NCI-H187 (cell line): ENCODE measurements around the gene PITPNM3.
"Not testable (repeated sequence)": the region's sequence is repeated elsewhere in the genome, so short reads cannot be mapped to it uniquely, and the experiment has no call there.

Experiments
- DNase-seq, 2 experiments: peaks; one replicate each; lab custom pipeline; 2025; lab: John Stamatoyannopoulos, UW

Gene PITPNM3

GRCh38 chr17:6574687-6575595 lies 18.6 kb upstream of the PITPNM3 start:
- DNase-seq = no peak

- no peak for DNase-seq
Measured at GRCh38 chr17:6573982-6574686, 17.8 kb upstream of the PITPNM3 start.

DNA sequence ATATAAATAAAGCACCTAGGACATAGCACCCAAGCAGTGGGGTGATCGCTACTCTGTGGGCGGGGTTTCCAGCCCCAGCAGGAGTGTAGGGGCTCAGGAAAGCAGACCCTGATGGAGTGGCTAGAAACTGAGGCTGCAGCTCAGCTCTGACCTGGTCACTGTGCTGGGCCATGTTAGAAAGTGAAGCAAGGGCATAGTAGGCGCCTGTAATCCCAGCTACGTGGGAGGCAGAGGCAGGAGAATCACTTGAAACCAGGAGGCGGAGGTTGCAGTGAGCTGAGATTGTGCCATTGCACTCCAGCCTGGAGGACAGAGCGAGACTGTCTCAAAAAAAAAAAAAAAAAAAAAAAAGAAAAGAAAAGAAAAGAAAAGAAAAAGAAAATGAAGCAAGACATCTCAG lies 17.1 kb upstream of the PITPNM3 start:
- DNase-seq = not testable (repeated sequence)

DNA sequence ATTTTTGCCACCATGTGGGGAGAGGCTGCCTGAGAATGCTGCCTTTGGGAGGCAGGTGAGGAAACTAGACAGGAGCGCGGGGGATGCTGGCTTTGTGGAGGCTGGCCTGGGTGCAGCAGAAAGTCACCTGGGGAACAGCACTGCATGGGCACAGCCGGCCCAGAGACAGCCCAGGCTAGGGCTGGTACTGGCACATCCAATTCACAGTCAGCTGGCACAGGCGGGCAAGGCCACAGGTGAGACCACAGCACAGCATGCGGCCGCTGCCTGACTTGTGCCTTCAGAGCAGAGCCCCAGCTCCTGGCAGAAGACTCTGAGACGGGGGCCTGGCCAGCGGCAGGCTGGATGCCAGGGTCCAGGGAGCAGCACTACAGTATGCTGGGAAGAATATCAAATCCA lies 16.6 kb upstream of the PITPNM3 start:
- no peak for DNase-seq

GRCh38 chr17:6571452-6571781 lies 15.1 kb upstream of the PITPNM3 start:
- DNase-seq = no peak

GRCh38 chr17:6570731-6571451 lies 14.5 kb upstream of the PITPNM3 start:
- DNase-seq = no peak

GRCh38 chr17:6569370-6570285 lies 13.3 kb upstream of the PITPNM3 start:
- no peak for DNase-seq

DNA sequence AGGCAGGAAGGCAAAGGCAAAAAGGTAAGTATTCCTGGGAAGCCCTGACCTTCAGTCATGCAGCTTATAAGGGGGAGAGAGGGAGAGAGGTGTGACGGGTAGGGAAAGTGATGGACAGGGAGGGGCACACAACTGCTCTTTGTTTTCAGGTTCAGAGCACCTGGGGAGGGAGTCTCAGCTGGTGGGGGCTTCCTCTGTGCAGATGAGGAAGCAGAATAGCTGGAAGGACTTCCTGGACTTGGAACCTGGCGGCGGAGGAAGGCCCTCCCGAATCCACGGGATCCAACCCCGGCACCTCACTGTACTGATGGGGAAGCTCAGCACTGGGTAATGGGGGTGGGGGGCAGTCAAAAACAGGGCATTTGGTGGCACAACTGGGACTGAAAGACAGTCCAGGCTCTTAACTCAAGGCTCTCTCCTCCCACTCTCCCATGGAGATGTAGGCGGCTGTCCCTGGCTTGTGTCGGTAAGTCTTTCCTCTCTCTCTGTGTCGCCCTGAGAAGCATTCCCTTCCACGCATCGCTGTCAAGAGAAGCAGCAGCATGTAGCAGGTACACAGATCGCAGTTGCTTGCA lies 11.9 kb upstream of the PITPNM3 start:
- DNase-seq = no peak

DNA sequence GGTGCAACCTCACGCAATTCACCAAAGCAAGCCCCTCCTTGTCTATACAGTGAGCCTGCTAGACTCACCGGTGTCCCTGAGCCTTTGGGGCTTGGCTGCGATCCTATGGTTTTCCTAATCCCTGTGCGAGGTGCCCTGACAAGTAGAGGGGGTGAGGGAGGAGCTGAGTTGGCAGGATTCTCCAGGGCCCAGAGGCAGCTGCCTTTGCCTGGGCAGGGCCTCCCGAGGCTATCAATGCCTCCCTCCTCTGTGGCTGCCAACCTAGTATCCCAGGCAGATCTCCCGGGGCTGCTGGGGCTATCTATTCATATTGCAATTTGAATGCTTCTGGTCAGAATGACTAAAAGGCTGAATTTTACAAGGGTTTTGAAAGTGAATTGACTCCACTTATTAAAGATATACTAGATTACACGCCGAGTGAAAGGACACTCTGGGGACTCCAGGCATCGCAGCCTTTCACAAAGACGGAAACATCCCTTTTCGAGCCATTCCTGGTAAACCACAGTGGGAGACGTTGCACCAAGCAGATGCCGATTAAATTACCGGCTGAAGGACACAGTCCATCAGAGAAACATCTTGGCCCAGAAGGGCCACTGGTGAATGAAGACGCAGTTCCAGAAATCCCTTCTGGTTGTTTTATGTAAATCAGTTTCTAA lies 11.3 kb upstream of the PITPNM3 start:
- DNase-seq = no peak

GRCh38 chr17:6561446-6561845 lies 5.1 kb upstream of the PITPNM3 start:
- no peak for DNase-seq

DNA sequence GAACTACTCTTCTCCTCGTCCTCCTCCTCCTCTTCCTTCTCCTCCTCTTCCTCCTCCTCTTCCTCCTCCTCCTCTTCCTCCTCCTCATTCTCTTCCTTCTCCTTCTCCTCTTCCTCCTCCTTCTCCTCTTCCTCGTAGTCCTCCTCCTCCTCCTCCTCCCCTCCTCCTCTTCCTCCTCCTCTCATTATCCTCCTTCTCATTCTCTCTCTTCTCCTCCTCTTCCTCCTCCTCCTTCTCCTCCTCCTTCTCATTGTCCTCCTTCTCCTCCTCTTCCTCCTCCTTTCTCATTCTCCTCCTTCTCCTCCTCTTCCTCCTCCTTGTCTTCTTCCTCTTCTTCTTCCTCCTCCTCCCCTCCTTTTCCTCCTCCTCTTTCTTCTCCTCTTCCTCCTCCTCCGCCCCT lies 4.1 kb upstream of the PITPNM3 start:
- DNase-seq = no peak

DNA sequence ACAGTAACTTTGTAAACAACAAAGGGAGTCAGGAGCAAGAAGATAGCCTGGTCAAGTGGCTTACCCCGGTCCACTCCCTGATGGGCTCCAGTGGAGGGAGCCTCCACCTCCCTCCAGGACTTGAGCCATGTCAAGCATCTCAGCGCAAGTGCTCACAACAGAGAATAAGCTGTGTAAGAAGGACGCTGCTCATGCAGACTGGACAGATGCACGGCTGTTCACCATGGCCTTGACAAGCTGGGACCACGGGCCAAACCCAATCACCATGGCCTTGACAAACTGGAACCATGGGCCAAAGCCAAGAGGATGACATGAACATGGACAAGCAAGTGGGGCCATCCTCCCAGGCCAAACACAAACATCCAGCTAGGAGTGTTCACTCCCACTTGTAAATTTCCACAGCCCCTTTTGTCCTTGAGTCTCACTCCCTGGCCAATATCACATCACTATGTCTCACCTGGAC lies 3.4 kb upstream of the PITPNM3 start:
- no peak for DNase-seq

GRCh38 chr17:6558932-6559752 lies 2.8 kb upstream of the PITPNM3 start:
- no peak for DNase-seq

GRCh38 chr17:6558276-6558675 lies 1.9 kb upstream of the PITPNM3 start:
- DNase-seq = no peak

DNA sequence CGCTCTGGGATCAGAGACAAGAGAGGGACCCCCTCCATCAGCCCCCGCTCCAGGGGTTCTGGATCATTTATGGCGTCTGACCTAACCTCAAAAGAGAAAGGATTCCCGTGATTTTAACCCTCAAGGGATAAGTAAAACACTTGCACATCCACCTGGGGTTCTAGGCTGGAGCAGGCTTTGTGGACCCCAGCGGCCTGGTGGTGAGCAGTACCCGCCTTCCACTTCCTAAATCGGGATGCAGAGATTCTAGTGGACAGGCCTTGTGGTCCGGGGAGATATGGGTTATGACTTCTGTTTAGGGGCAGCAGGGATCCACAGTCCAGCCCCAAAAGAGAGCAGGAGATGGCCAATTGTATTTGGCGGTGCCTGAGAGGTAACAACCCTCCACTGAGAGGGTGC lies 684 bp upstream of the PITPNM3 start:
- DNase-seq = no peak

- no peak for DNase-seq
Measured at GRCh38 chr17:6555331-6556120, 829 bp downstream of the PITPNM3 start.

DNA sequence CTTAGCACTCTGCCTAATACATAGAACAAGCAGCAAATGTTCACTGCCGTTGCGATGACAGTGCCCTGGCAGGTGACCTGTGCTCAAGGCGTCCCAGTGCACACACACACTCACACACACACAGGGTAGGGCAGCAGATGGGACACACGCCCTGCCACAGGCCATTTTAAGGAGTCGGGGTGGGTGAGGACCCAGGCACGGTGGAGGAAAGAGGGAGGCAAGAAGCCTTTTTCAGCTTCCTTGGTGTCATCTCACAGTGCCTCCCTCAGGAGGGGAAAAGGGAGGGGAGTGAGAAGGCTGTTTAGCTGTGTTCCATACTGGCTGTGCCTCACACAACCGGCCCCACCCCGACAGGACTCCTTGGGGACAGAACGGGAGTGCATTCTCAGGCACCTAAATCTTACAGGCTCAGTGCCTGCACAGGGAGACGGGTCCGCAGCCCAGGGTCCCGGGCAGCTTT lies 1.5 kb downstream of the PITPNM3 start:
- no peak for DNase-seq

DNA sequence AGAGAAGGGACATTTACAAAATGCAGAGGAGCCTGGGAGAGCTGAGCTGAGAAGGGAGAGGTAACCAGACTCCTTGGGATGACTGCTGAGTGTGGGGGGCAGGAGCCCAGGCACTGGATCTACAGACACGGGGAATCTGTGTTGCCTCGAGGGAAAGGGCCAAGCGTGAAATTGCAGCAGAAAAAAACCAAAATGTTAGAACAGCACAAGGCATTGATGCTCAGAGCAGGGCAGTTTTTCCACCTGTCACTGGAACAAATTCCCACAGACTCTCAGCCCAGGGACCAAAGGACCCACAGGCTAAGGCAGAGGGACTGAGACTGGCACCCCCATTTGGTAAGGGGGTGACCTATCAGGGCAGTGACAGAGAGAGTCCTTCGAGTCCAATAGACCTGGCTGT lies 2.0 kb downstream of the PITPNM3 start:
- DNase-seq = no peak
